Measurements from ENCODE around the gene ADM2. TPM values are rescaled to one million over a fixed set of nuclear protein-coding genes. Genes with fewer than 3 reads are reported as not detected.
"Not testable (repeated sequence)": the region's sequence is repeated elsewhere in the genome, so short reads cannot be mapped to it uniquely, and the experiment has no call there.

The ADM2 gene
- polyA plus RNA-seq, 3 donors from 2014 or later, result 0.38 TPM; not detected in 2

GRCh38 chr22:50520184-50520583, 38.8 kb downstream of the ADM2 start:
- H3K27ac Mint-ChIP-seq, H3K4me1 Mint-ChIP-seq, H3K9me3 Mint-ChIP-seq, DNase-seq, H3K4me3 Mint-ChIP-seq, H3K36me3 Mint-ChIP-seq: not testable (repeated sequence)
- H3K27me3 Mint-ChIP-seq (ENCODE audit: low read depth in 3 of 3), result peaks cover 8 to 14% (median 11%) of the 10 kb centered on the region in 3 donors

GRCh38 chr22:50520826-50521453, 39.6 kb downstream of the ADM2 start:
- Mint-ChIP-seq H3K27me3 (ENCODE audit: low read depth in 3 of 3) (peaks cover 12 to 15% (median 13%) of the 10 kb centered on the region in 3 donors), H3K27ac (no peak overlapping the region), H3K4me1 (peaks cover 7 to 8% of the 10 kb centered on the region in 2 donors), H3K4me3 (no peak overlapping the region), H3K9me3 (no peaks in the 10 kb centered on the region), H3K36me3 (no peaks in the 10 kb centered on the region)
- no peak for DNase-seq

- Mint-ChIP-seq H3K4me1 (peaks cover 8 to 9% of the 10 kb centered on the region in 2 donors), H3K9me3 (no peaks in the 10 kb centered on the region), H3K4me3 (no peak overlapping the region), H3K27ac (no peak overlapping the region), H3K27me3 (ENCODE audit: low read depth in 3 of 3) (peaks cover 12 to 15% (median 13%) of the 10 kb centered on the region in 3 donors), H3K36me3 (no peaks in the 10 kb centered on the region)
- DNase-seq, result no peak
Observed at GRCh38 chr22:50521710-50522109, 40.4 kb downstream of the ADM2 start.

- no peak for DNase-seq
- Mint-ChIP-seq H3K27me3 (ENCODE audit: low read depth in 3 of 3) (peaks cover 9 to 15% (median 13%) of the 10 kb centered on the region in 3 donors), H3K27ac (no peak overlapping the region), H3K4me1 (peaks cover 14 to 15% of the 10 kb centered on the region in 2 donors), H3K4me3 (no peak overlapping the region), H3K36me3 (no peaks in the 10 kb centered on the region), H3K9me3 (no peaks in the 10 kb centered on the region)
Observed at GRCh38 chr22:50522208-50522805, 41.0 kb downstream of the ADM2 start.

GRCh38 chr22:50522806-50523438, 41.6 kb downstream of the ADM2 start:
- Mint-ChIP-seq H3K36me3 (no peaks in the 10 kb centered on the region), H3K4me1 (peaks cover 20 to 22% of the 10 kb centered on the region in 2 donors), H3K27me3 (ENCODE audit: low read depth in 3 of 3) (peaks cover 9 to 15% (median 13%) of the 10 kb centered on the region in 3 donors), H3K27ac (no peak overlapping the region), H3K9me3 (no peaks in the 10 kb centered on the region), H3K4me3 (peak overlapping the region in 3 of 5 donors; percentile 2 to 21 (median 5))
- no peak for DNase-seq

- DNase-seq, result no peak
- Mint-ChIP-seq H3K9me3 (no peaks in the 10 kb centered on the region), H3K27ac (no peak overlapping the region), H3K4me3 (peak overlapping the region in 3 of 5 donors; percentile 2 to 21 (median 5)), H3K4me1 (peaks cover 25 to 27% of the 10 kb centered on the region in 2 donors), H3K27me3 (ENCODE audit: low read depth in 3 of 3) (peaks cover 9 to 15% (median 13%) of the 10 kb centered on the region in 3 donors), H3K36me3 (no peaks in the 10 kb centered on the region)
Observed at GRCh38 chr22:50523458-50523805, 42.1 kb downstream of the ADM2 start.

GRCh38 chr22:50523806-50524675, 42.7 kb downstream of the ADM2 start:
- Mint-ChIP-seq H3K4me3 (peak overlapping the region; percentile 84 to 89 (median 87)), H3K4me1 (peaks cover 27 to 29% of the 10 kb centered on the region in 2 donors), H3K36me3 (no peaks in the 10 kb centered on the region), H3K27me3 (ENCODE audit: low read depth in 3 of 3) (peaks cover 9 to 14% (median 13%) of the 10 kb centered on the region in 3 donors), H3K27ac (peak overlapping the region in 5 of 6 donors; percentile 67 to 92 (median 84)), H3K9me3 (no peaks in the 10 kb centered on the region)
- no peak for DNase-seq

- peak overlapping the region; percentile 84 to 89 (median 87) for H3K4me3 Mint-ChIP-seq
- no peak for DNase-seq
- peak overlapping the region; percentile 67 to 92 (median 84) for H3K27ac Mint-ChIP-seq
- no peaks in the 10 kb centered on the region for H3K36me3 Mint-ChIP-seq
- H3K4me1 Mint-ChIP-seq, result peaks cover 27 to 29% of the 10 kb centered on the region in 2 donors
- H3K9me3 Mint-ChIP-seq, result no peaks in the 10 kb centered on the region
- H3K27me3 Mint-ChIP-seq (ENCODE audit: low read depth in 3 of 3), result peaks cover 9 to 16% (median 13%) of the 10 kb centered on the region in 3 donors
Observed at GRCh38 chr22:50524676-50525103, 43.3 kb downstream of the ADM2 start.

GRCh38 chr22:50525104-50525857, 43.9 kb downstream of the ADM2 start, which contains the start of gene SCO2:
Gene SCO2 (minus strand): TSS chr22:50525598. CDS start chr22:50524411, 1,187 bp downstream.
- H3K36me3 Mint-ChIP-seq, result no peaks in the 10 kb centered on the region
- H3K27me3 Mint-ChIP-seq (ENCODE audit: low read depth in 3 of 3), result peaks cover 9 to 16% (median 13%) of the 10 kb centered on the region in 3 donors
- peaks cover 27 to 29% of the 10 kb centered on the region in 2 donors for H3K4me1 Mint-ChIP-seq
- H3K9me3 Mint-ChIP-seq, result no peaks in the 10 kb centered on the region
- H3K27ac Mint-ChIP-seq, result peak within 1 kb of the TSS; percentile 73 to 92 (median 86)
- H3K4me3 Mint-ChIP-seq, result peak within 1 kb of the TSS; percentile 84 to 89 (median 87)
- DNase-seq, result peak; percentile 97 to 98 (median 98)

GRCh38 chr22:50525858-50526107, 44.4 kb downstream of the ADM2 start:
- Mint-ChIP-seq H3K4me3 (peak overlapping the region; percentile 81 to 89 (median 85)), H3K27ac (peak overlapping the region in 5 of 6 donors; percentile 67 to 87 (median 73)), H3K4me1 (peaks cover 27 to 29% of the 10 kb centered on the region in 2 donors), H3K36me3 (no peaks in the 10 kb centered on the region), H3K27me3 (ENCODE audit: low read depth in 3 of 3) (peaks cover 9 to 19% (median 13%) of the 10 kb centered on the region in 3 donors), H3K9me3 (no peaks in the 10 kb centered on the region)
- no peak for DNase-seq

- H3K4me1 Mint-ChIP-seq, result peaks cover 27 to 30% of the 10 kb centered on the region in 2 donors
- H3K9me3 Mint-ChIP-seq, result no peaks in the 10 kb centered on the region
- peak overlapping the region; percentile 75 to 95 (median 84) for H3K27ac Mint-ChIP-seq
- H3K4me3 Mint-ChIP-seq, result peak overlapping the region; percentile 72 to 80 (median 76)
- peak; percentile 80 to 84 (median 82) for DNase-seq
- H3K27me3 Mint-ChIP-seq (ENCODE audit: low read depth in 3 of 3), result peaks cover 9 to 23% (median 13%) of the 10 kb centered on the region in 3 donors
- no peaks in the 10 kb centered on the region for H3K36me3 Mint-ChIP-seq
Observed at GRCh38 chr22:50526108-50526833, 44.9 kb downstream of the ADM2 start.
